ENCODE data around the gene CDC45.

GRCh38 chr22:19519041-19519926 is 39.6 kb downstream of the CDC45 start:
- TF ChIP-seq ZNF660 (tag by site-specific recombination; IDR thresholded peaks at IDR 0.05) (no peak), ZNF596 (tag by site-specific recombination; IDR thresholded peaks at IDR 0.05) (no peak), ZSCAN4 (tag by site-specific recombination; IDR thresholded peaks at IDR 0.05) (no peak)
- TF ChIP-seq, protein P1, sequence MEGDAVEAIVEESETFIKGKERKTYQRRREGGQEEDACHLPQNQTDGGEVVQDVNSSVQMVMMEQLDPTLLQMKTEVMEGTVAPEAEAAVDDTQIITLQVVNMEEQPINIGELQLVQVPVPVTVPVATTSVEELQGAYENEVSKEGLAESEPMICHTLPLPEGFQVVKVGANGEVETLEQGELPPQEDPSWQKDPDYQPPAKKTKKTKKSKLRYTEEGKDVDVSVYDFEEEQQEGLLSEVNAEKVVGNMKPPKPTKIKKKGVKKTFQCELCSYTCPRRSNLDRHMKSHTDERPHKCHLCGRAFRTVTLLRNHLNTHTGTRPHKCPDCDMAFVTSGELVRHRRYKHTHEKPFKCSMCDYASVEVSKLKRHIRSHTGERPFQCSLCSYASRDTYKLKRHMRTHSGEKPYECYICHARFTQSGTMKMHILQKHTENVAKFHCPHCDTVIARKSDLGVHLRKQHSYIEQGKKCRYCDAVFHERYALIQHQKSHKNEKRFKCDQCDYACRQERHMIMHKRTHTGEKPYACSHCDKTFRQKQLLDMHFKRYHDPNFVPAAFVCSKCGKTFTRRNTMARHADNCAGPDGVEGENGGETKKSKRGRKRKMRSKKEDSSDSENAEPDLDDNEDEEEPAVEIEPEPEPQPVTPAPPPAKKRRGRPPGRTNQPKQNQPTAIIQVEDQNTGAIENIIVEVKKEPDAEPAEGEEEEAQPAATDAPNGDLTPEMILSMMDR (tag by site-specific recombination; IDR thresholded peaks at IDR 0.05) = no peak

Measured in HEK293 (cell line).